GM12878 (cell line): ENCODE measurements around the gene GAK. TPM values are rescaled to one million over a fixed set of nuclear protein-coding genes. Genes with fewer than 3 reads are reported as not detected.

ENCODE experiments used
- ATAC-seq: fragments of 200-7000 bp; cut with Tn5 transposase; 3 replicates; pipeline ENCODE4 v1.9.1; 2020; ENCODE audit warnings: mild to moderate bottlenecking, moderate library complexity
- BruUV-seq: library from RNA; stranded (reverse); fragments of 400-500 nt; replicated peaks from 2 replicates; lab custom pipeline; 2021; lab: Mats Ljungman, UMichigan
- CTCF ChIA-PET: fragments of 300-600 bp; sonication (Branson Sonifier 250); formaldehyde crosslinking; extraction: SDS; loops from one replicate; lab custom pipeline; 2021; ENCODE audit warnings: inconsistent platforms; lab: Yijun Ruan, JAX
- POLR2A ChIA-PET: fragments of 350-600 bp; formaldehyde crosslinking; extraction: SDS; loops from one replicate; lab custom pipeline; 2021; ENCODE audit warnings: inconsistent platforms; lab: Charles Lee
- RAD21 ChIA-PET: fragments of 300-600 bp; sonication (Branson Sonifier 250); formaldehyde crosslinking; loops from one replicate; lab custom pipeline; 2023; ENCODE audit warnings: antibody characterized with exemption; ENCODE audit not compliant: unreplicated experiment; lab: Charles Lee
- SMC1A ChIA-PET: fragments of 300-600 bp; sonication (Branson Sonifier 250); formaldehyde crosslinking; loops from one replicate; lab custom pipeline; 2023; ENCODE audit not compliant: unreplicated experiment, uncharacterized antibody; lab: Charles Lee
- DNase-seq: peaks from one replicate; pipeline ENCODE4 v3.0.0-alpha.2; 2011; ENCODE audit warnings: low read depth, low spot score
- FAIRE-seq: peaks from 3 replicates; lab custom pipeline; 2011; peaks lifted over from hg19 to GRCh38; lab: Jason Lieb, UNC
- H2AFZ ChIP-seq: 2 replicates; pipeline ENCODE4 v1.6.0; 2011; ENCODE audit warnings: low read depth, low read length, control low read depth; ENCODE audit not compliant: control insufficient read depth
- H3K27ac ChIP-seq: 2 replicates; pipeline ENCODE4 v1.5.1; 2011; ENCODE audit warnings: control low read depth; ENCODE audit not compliant: control insufficient read depth, insufficient read depth
- H3K27me3 ChIP-seq, 2 experiments: replicated peaks in 1 of 2; 2 replicates each; pipeline versions ENCODE4 v1.6.0 to v1.6.1; 2011; ENCODE audit warnings: low read length in 1 of 2; ENCODE audit not compliant: control insufficient read depth in 2 of 2, insufficient read depth in 2 of 2
- H3K36me3 ChIP-seq, 2 experiments: 2 replicates each; pipeline ENCODE4 v1.5.1; 2011; ENCODE audit warnings: low read length in 1 of 2; ENCODE audit not compliant: control insufficient read depth in 2 of 2, insufficient read depth in 2 of 2
- H3K4me1 ChIP-seq: 2 replicates; pipeline ENCODE4 v1.6.1; 2011; ENCODE audit warnings: mild to moderate bottlenecking, low read length, moderate library complexity, mixed read lengths; ENCODE audit not compliant: control insufficient read depth, insufficient read depth
- H3K4me2 ChIP-seq: 2 replicates; pipeline ENCODE4 v1.6.0; 2011; ENCODE audit warnings: control low read depth; ENCODE audit not compliant: control insufficient read depth, insufficient read depth
- H3K4me3 ChIP-seq: fragments of 200-600 bp; sonication (generic); 2 replicates; pipeline ENCODE4 v1.5.1; 2016
- H3K79me2 ChIP-seq: 2 replicates; pipeline ENCODE4 v1.6.0; 2011; ENCODE audit warnings: low read length; ENCODE audit not compliant: control insufficient read depth, insufficient read depth
- H3K9ac ChIP-seq: 2 replicates; pipeline ENCODE4 v1.8.0; 2011; ENCODE audit warnings: low read length, control low read depth, mixed read lengths; ENCODE audit not compliant: control insufficient read depth, insufficient read depth
- H3K9me3 ChIP-seq: replicated peaks from 3 replicates; pipeline ENCODE4 v1.5.1; 2011; ENCODE audit warnings: mild to moderate bottlenecking, low read length; ENCODE audit not compliant: control insufficient read depth, insufficient read depth
- H4K20me1 ChIP-seq: 2 replicates; pipeline ENCODE4 v1.6.0; 2011; ENCODE audit not compliant: control insufficient read depth, insufficient read depth
- FOS ChIP-seq: IDR thresholded peaks from 3 replicates; pipeline ENCODE4 v1.6.1; 2011; ENCODE audit warnings: borderline replicate concordance; ENCODE audit not compliant: insufficient read length; ENCODE audit errors: extremely low read depth
- GABPA ChIP-seq: IDR thresholded peaks from 2 replicates; pipeline ENCODE4 v1.6.1; 2014; ENCODE audit warnings: antibody characterized with exemption, low read depth, mild to moderate bottlenecking, inconsistent platforms
- JUNB ChIP-seq: IDR thresholded peaks from 2 replicates; pipeline ENCODE4 v1.6.1; 2016; ENCODE audit warnings: antibody characterized with exemption, mild to moderate bottlenecking
- KAT2A ChIP-seq: conservative IDR thresholded peaks from 2 replicates; pipeline ENCODE4 v1.6.1; 2011; ENCODE audit warnings: low read depth, low read length; ENCODE audit not compliant: control insufficient read depth
- KLF5 ChIP-seq: fragments of 450-650 bp; IDR thresholded peaks from 2 replicates; pipeline ENCODE4 v1.6.1; 2014; ENCODE audit warnings: mild to moderate bottlenecking; ENCODE audit not compliant: partially characterized antibody
- NFIC ChIP-seq: IDR thresholded peaks from 2 replicates; pipeline ENCODE4 v1.6.1; 2012; ENCODE audit warnings: low read depth, mild to moderate bottlenecking, inconsistent platforms, low read length, moderate library complexity
- RFX5 ChIP-seq: IDR thresholded peaks from 2 replicates; pipeline ENCODE4 v1.6.1; 2011; ENCODE audit warnings: low read depth, low read length, improper control_type of control experiment
- SIN3A ChIP-seq: IDR thresholded peaks from 2 replicates; pipeline ENCODE4 v1.6.1; 2012; ENCODE audit warnings: low read depth, low read length, improper control_type of control experiment
- YBX1 ChIP-seq: fragments of 450-650 bp; IDR thresholded peaks from 2 replicates; pipeline ENCODE4 v1.6.1; 2016; ENCODE audit warnings: antibody characterized with exemption
- ZNF217 ChIP-seq: fragments of 450-650 bp; IDR thresholded peaks from 2 replicates; pipeline ENCODE4 v1.6.1; 2017; ENCODE audit warnings: antibody characterized with exemption, mild to moderate bottlenecking
- WGBS: methylation state at CpG from one replicate; pipeline ENCODE4 v1.1.6; 2016; ENCODE audit warnings: low lambda C conversion rate; ENCODE audit not compliant: insufficient replicate concordance, insufficient coverage; ENCODE audit errors: missing lambda C conversion rate; 5-methylcytosine and 5-hydroxymethylcytosine counted together
- in situ Hi-C: fragments of 300-500 bp; cut with MboI; formaldehyde crosslinking; loops from 9 replicates; pipeline ENCODE4 v1.14.3; 2018; ENCODE audit warnings: mixed read lengths
- intact Hi-C: fragments of 100-400 bp; cut with micrococcal nuclease; formaldehyde crosslinking; loops from one replicate; pipeline ENCODE4 v1.14.2; 2022; ENCODE audit not compliant: unreplicated experiment
- polyA plus RNA-seq, 11 experiments: library from polyadenylated mRNA; depleted of rRNA in 4 of 11; unstranded in 6 of 11; stranded (reverse) in 5 of 11; fragments of >200 nt; fragmentation: Nextera tagmentation in 4 of 11; fragmentation: Illumina TruSeq in 1 of 11; extraction: Ambion mirVana in 4 of 11; extraction: Trizol in 1 of 11; gene quantifications; 1 replicate in 1 of 11; 2 replicates in 10 of 11; pipeline versions ENCODE4 v1.2.1 to v1.2.3, GENCODE V29; 2011 to 2016; ENCODE audit warnings: inconsistent platforms in 2 of 11, missing spikeins in 2 of 11, low read depth in 1 of 11
- total RNA-seq, 4 experiments: library from RNA; depleted of rRNA in 3 of 4; stranded (reverse); fragments of >200 nt in 3 of 4; fragmentation: Illumina TruSeq in 1 of 4; extraction: Trizol in 1 of 4; gene quantifications; 2 replicates each; pipeline versions ENCODE4 v1.2.1 to v1.2.3, GENCODE V29; 2013 to 2021
- TF ChIP-seq, protein P1 (sequence below): fragments of 450-650 bp; IDR thresholded peaks from 2 replicates; pipeline ENCODE4 v1.6.1; 2017; ENCODE audit warnings: mild to moderate bottlenecking, low read depth, inconsistent platforms; ENCODE audit not compliant: poor library complexity, severe bottlenecking
- TF ChIP-seq, protein P2 (sequence below): fragments of 450-650 bp; IDR thresholded peaks from 2 replicates; pipeline ENCODE4 v1.6.1; 2018; ENCODE audit warnings: mild to moderate bottlenecking, low read depth, moderate library complexity; ENCODE audit not compliant: partially characterized antibody

The GAK gene
- total and polyA plus RNA-seq, 10 of the 15 experiments (the other 5 are each of a cell fraction or from before 2014, with no cell fraction given), result 0.82 to 127 (median 53.8) TPM

DNA sequence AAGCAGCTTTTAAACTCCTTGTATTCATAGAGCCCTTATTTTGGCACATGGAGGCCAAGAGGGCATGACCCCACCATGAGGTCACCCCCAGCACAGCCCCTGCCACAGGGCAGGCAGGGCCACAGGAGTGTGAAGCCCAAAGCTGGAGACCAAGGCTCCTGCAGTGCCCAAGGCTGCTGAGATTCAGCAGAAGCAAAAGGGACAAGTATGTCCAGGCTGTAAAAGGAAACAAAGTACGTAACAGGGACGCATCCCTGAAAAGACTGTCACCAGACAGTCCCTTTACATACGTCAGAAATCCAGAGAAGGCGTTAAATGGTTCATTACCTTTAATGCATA lies 18.9 kb downstream of the GAK start:
- no peak overlapping the region for H3K27ac ChIP-seq
- ATAC-seq, result no peak
- SMC1A ChIA-PET, result no interaction called here
- RAD21 ChIA-PET, result no interaction called here
- H3K27me3 ChIP-seq, result no peaks in the 10 kb centered on the region
- no peak overlapping the region for H2AFZ ChIP-seq
- no TSS peak for BruUV-seq
- no peak for TF ChIP-seq FOS
- no peak for TF ChIP-seq SIN3A
- TF ChIP-seq ZNF217, result no peak
- TF ChIP-seq RFX5, result no peak
- no peak for TF ChIP-seq YBX1
- no peak for TF ChIP-seq GABPA
- TF ChIP-seq, protein P1, sequence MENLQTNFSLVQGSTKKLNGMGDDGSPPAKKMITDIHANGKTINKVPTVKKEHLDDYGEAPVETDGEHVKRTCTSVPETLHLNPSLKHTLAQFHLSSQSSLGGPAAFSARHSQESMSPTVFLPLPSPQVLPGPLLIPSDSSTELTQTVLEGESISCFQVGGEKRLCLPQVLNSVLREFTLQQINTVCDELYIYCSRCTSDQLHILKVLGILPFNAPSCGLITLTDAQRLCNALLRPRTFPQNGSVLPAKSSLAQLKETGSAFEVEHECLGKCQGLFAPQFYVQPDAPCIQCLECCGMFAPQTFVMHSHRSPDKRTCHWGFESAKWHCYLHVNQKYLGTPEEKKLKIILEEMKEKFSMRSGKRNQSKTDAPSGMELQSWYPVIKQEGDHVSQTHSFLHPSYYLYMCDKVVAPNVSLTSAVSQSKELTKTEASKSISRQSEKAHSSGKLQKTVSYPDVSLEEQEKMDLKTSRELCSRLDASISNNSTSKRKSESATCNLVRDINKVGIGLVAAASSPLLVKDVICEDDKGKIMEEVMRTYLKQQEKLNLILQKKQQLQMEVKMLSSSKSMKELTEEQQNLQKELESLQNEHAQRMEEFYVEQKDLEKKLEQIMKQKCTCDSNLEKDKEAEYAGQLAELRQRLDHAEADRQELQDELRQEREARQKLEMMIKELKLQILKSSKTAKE, result no peak
- no peak for TF ChIP-seq NFIC
- TF ChIP-seq, protein P2, sequence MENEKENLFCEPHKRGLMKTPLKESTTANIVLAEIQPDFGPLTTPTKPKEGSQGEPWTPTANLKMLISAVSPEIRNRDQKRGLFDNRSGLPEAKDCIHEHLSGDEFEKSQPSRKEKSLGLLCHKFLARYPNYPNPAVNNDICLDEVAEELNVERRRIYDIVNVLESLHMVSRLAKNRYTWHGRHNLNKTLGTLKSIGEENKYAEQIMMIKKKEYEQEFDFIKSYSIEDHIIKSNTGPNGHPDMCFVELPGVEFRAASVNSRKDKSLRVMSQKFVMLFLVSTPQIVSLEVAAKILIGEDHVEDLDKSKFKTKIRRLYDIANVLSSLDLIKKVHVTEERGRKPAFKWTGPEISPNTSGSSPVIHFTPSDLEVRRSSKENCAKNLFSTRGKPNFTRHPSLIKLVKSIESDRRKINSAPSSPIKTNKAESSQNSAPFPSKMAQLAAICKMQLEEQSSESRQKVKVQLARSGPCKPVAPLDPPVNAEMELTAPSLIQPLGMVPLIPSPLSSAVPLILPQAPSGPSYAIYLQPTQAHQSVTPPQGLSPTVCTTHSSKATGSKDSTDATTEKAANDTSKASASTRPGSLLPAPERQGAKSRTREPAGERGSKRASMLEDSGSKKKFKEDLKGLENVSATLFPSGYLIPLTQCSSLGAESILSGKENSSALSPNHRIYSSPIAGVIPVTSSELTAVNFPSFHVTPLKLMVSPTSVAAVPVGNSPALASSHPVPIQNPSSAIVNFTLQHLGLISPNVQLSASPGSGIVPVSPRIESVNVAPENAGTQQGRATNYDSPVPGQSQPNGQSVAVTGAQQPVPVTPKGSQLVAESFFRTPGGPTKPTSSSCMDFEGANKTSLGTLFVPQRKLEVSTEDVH, result no peak
- TF ChIP-seq KLF5, result no peak
- no peak for TF ChIP-seq KAT2A
- no peak for TF ChIP-seq JUNB
- peaks cover 16 to 29% of the 10 kb centered on the region in 2 experiments; a peak in 3 of 4 replicates for H3K36me3 ChIP-seq
- WGBS, result 92% methylated on average over 4 of the region's 4 CpGs
- in situ Hi-C loops (no loop called here), intact Hi-C loops (no loop called here)
- no peak for FAIRE-seq
- no peak overlapping the region for H3K4me2 ChIP-seq
- H3K4me3 ChIP-seq, result no peak overlapping the region
- H4K20me1 ChIP-seq, result no peaks in the 10 kb centered on the region
- H3K9ac ChIP-seq, result no peak overlapping the region
- peaks cover 2% of the 10 kb centered on the region; the same call in 2 of the 3 replicates for H3K9me3 ChIP-seq
- POLR2A ChIA-PET, result no interaction called here
- H3K4me1 ChIP-seq, result peaks cover 13% of the 10 kb centered on the region
- no peak for DNase-seq
- peaks cover 37% of the 10 kb centered on the region for H3K79me2 ChIP-seq
- CTCF ChIA-PET, result interaction anchor here (0.6 kb wide), 1 partner anchor 74 kb away, joined by 3 read pairs; the partner anchor contains the start of gene IDUA
